ENCODE measurements around the gene REXO2. TPM values are rescaled to one million over a fixed set of nuclear protein-coding genes. Genes with fewer than 3 reads are reported as not detected.

REXO2 gene
- total and polyA plus RNA-seq, 2 donors (not counting 1 experiment from before 2014, with no cell fraction given) = 27.7 to 37.2 TPM

- DNase-seq = no peak
- H3K9ac ChIP-seq (ENCODE audit: low read length) = no peak overlapping the region
- CTCF ChIA-PET = no interaction called here
Measured at GRCh38 chr11:114479331-114479730, 40.1 kb downstream of the REXO2 start.

GRCh38 chr11:114482114-114482513, 42.8 kb downstream of the REXO2 start:
- no peak for DNase-seq
- Histone ChIP-seq H3K27me3 (replicated peaks in 1 of 4; ENCODE audit: control extremely low read depth in 1 of 4, control insufficient read depth in 3 of 4, insufficient read depth in 4 of 4, low read length in 3 of 4) (no peaks in the 10 kb centered on the region), H3K4me3 (ENCODE audit: control extremely low read depth in 1 of 5, extremely low read depth in 1 of 5, insufficient read depth in 1 of 5, low read depth in 2 of 5, low read length in 4 of 5) (no peak overlapping the region), H2AFZ (ENCODE audit: insufficient read depth, low read depth, low read length, poor library complexity, severe bottlenecking) (no peak overlapping the region), H4K20me1 (ENCODE audit: control insufficient read depth, insufficient read depth, low read length, poor library complexity, severe bottlenecking) (no peaks in the 10 kb centered on the region), H3K4me2 (replicated peaks; ENCODE audit: low read depth, low read length, poor library complexity, severe bottlenecking) (no peak overlapping the region), H3K4me1 (ENCODE audit: control insufficient read depth in 2 of 2, insufficient read depth in 2 of 2, low read length in 2 of 2) (no peaks in the 10 kb centered on the region), H3K27ac (ENCODE audit: low read length in 2 of 2) (no peak overlapping the region), H3K9me3 (ENCODE audit: control extremely low read depth in 1 of 3, control insufficient read depth in 2 of 3, insufficient read depth in 1 of 3, low read length in 2 of 3) (no peaks in the 10 kb centered on the region), H3K36me3 (replicated peaks in 1 of 2; ENCODE audit: control extremely low read depth in 1 of 2, control insufficient read depth in 1 of 2, extremely low read depth in 1 of 2, insufficient read depth in 2 of 2, low read length in 1 of 2) (no peaks in the 10 kb centered on the region), H3K9ac (ENCODE audit: low read length) (no peak overlapping the region), H3K79me2 (ENCODE audit: control insufficient read depth, insufficient read depth, low read length) (no peaks in the 10 kb centered on the region)
- no peak for ATAC-seq (ENCODE audit: low read depth)
- ChIA-PET POLR2A (no interaction called here), CTCF (interaction anchor here (0.7 kb wide), 1 partner anchor 119 kb away, joined by 3 read pairs; no protein-coding TSS in a partner anchor)
- TF ChIP-seq CTCF (IDR thresholded peaks at IDR 0.05) = no peak
- TF ChIP-seq EZH2 (IDR thresholded peaks at IDR 0.05; ENCODE audit: borderline replicate concordance, insufficient read depth, low read depth, low read length, poor library complexity, severe bottlenecking) = no peak
- peaks cover 7% of the 10 kb centered on the region for H3K27me3 Mint-ChIP-seq
- intact Hi-C loops (cut with micrococcal nuclease) = no loop called here
- peaks cover 3% of the 10 kb centered on the region for H3K9me3 Mint-ChIP-seq (ENCODE audit: insufficient read depth)
- H3K4me3 Mint-ChIP-seq = no peak overlapping the region
- peaks cover 8% of the 10 kb centered on the region for H3K4me1 Mint-ChIP-seq
- WGBS (ENCODE audit: insufficient coverage) = no CpG with 5 or more reads among the region's 1 CpG
- H3K27ac Mint-ChIP-seq = no peak overlapping the region

More at GRCh38 chr11:114479331-114479730, 40.1 kb downstream of the REXO2 start:
- H3K27ac Mint-ChIP-seq = no peak overlapping the region
- H3K4me3 ChIP-seq (ENCODE audit: control extremely low read depth in 1 of 5, extremely low read depth in 1 of 5, insufficient read depth in 1 of 5, low read depth in 2 of 5, low read length in 4 of 5) = no peak overlapping the region
- no peak overlapping the region for H3K4me3 Mint-ChIP-seq
- ATAC-seq (ENCODE audit: low read depth) = no peak
- no peaks in the 10 kb centered on the region for H3K9me3 ChIP-seq (ENCODE audit: control extremely low read depth in 1 of 3, control insufficient read depth in 2 of 3, insufficient read depth in 1 of 3, low read length in 2 of 3)
- H3K9me3 Mint-ChIP-seq (ENCODE audit: insufficient read depth) = no peaks in the 10 kb centered on the region
- no peaks in the 10 kb centered on the region for H4K20me1 ChIP-seq (ENCODE audit: control insufficient read depth, insufficient read depth, low read length, poor library complexity, severe bottlenecking)
- no peak overlapping the region for H3K4me2 ChIP-seq (replicated peaks; ENCODE audit: low read depth, low read length, poor library complexity, severe bottlenecking)
- H3K27me3 ChIP-seq (replicated peaks in 1 of 4; ENCODE audit: control extremely low read depth in 1 of 4, control insufficient read depth in 3 of 4, insufficient read depth in 4 of 4, low read length in 3 of 4) = no peaks in the 10 kb centered on the region
- no peak overlapping the region for H2AFZ ChIP-seq (ENCODE audit: insufficient read depth, low read depth, low read length, poor library complexity, severe bottlenecking)
- H3K4me1 Mint-ChIP-seq = peaks cover 8% of the 10 kb centered on the region
- no peaks in the 10 kb centered on the region for H3K79me2 ChIP-seq (ENCODE audit: control insufficient read depth, insufficient read depth, low read length)
- WGBS (ENCODE audit: insufficient coverage) = 73% methylated on average over 1 of the region's 1 CpG
- H3K27ac ChIP-seq (ENCODE audit: low read length in 2 of 2) = no peak overlapping the region
- intact Hi-C loops (cut with micrococcal nuclease) = no loop called here
- H3K36me3 ChIP-seq (replicated peaks in 1 of 2; ENCODE audit: control extremely low read depth in 1 of 2, control insufficient read depth in 1 of 2, extremely low read depth in 1 of 2, insufficient read depth in 2 of 2, low read length in 1 of 2) = no peaks in the 10 kb centered on the region
- TF ChIP-seq CTCF (IDR thresholded peaks at IDR 0.05) (no peak), EZH2 (IDR thresholded peaks at IDR 0.05; ENCODE audit: borderline replicate concordance, insufficient read depth, low read depth, low read length, poor library complexity, severe bottlenecking) (no peak)
- POLR2A ChIA-PET = no interaction called here
- H3K4me1 ChIP-seq (ENCODE audit: control insufficient read depth in 2 of 2, insufficient read depth in 2 of 2, low read length in 2 of 2) = no peaks in the 10 kb centered on the region
- no peaks in the 10 kb centered on the region for H3K27me3 Mint-ChIP-seq
